ENCODE measurements around the gene GTF3C5.

- TF ChIP-seq CTCF (conservative IDR thresholded peaks at IDR 0.05; ENCODE audit: low read length) (no peak), EZH2phosphoT487 (IDR thresholded peaks at IDR 0.05; ENCODE audit: borderline replicate concordance, low read depth, low read length) (no peak)
Measured at GRCh38 chr9:133105461-133105770, 74.6 kb downstream of the GTF3C5 start.

Measured in OCI-LY7 (cell line).